ENCODE results near the gene R3HDML. TPM values are rescaled to one million over a fixed set of nuclear protein-coding genes. Genes with fewer than 3 reads are reported as not detected.

Gene R3HDML
- total RNA-seq, 4 donors from 2014 or later: not detected

GRCh38 chr20:44357020-44357419 lies 20.2 kb downstream of the R3HDML start:
- intact Hi-C loops (cut with DNase I; ENCODE audit: low total_unique reads) (no loop called here), in situ Hi-C loops (cut with MboI; ENCODE audit: low sequenced_read_pairs in 4 of 4) (no loop called here)
- Histone ChIP-seq H3K36me3 (no peaks in the 10 kb centered on the region), H3K4me3 (no peak overlapping the region), H3K27me3 (peaks cover 0 to 2% (median 0%) of the 10 kb centered on the region in 3 donors), H3K27ac (no peak overlapping the region), H3K9me3 (no peaks in the 10 kb centered on the region), H3K4me1 (no peaks in the 10 kb centered on the region)
- TF ChIP-seq POLR2A (IDR thresholded peaks at IDR 0.05): no peak
- no peak for TF ChIP-seq CTCF (IDR thresholded peaks at IDR 0.05 in 4 of 5, conservative IDR thresholded peaks at IDR 0.05 in 1 of 5)
- ATAC-seq (no peak), DNase-seq (no peak)

GRCh38 chr20:44357555-44358125 lies 20.8 kb downstream of the R3HDML start:
- H3K4me1 ChIP-seq: no peaks in the 10 kb centered on the region
- H3K36me3 ChIP-seq: no peaks in the 10 kb centered on the region
- H3K27me3 ChIP-seq: peaks cover 0 to 2% (median 0%) of the 10 kb centered on the region in 3 donors
- DNase-seq: no peak
- H3K4me3 ChIP-seq: no peak overlapping the region
- H3K9me3 ChIP-seq: no peaks in the 10 kb centered on the region
- no peak for ATAC-seq
- H3K27ac ChIP-seq: no peak overlapping the region
- no peak for TF ChIP-seq POLR2A (IDR thresholded peaks at IDR 0.05)
- TF ChIP-seq CTCF (IDR thresholded peaks at IDR 0.05 in 4 of 5, conservative IDR thresholded peaks at IDR 0.05 in 1 of 5): no peak
- intact Hi-C loops (cut with DNase I; ENCODE audit: low total_unique reads) (no loop called here), in situ Hi-C loops (cut with MboI; ENCODE audit: low sequenced_read_pairs in 4 of 4) (no loop called here)

GRCh38 chr20:44358776-44359175 lies 21.9 kb downstream of the R3HDML start:
- DNase-seq: no peak
- Histone ChIP-seq H3K4me1 (no peaks in the 10 kb centered on the region), H3K27me3 (peaks cover 0 to 2% (median 0%) of the 10 kb centered on the region in 3 donors), H3K36me3 (no peaks in the 10 kb centered on the region), H3K4me3 (no peak overlapping the region), H3K27ac (no peak overlapping the region), H3K9me3 (no peaks in the 10 kb centered on the region)
- ATAC-seq: no peak
- no peak for TF ChIP-seq CTCF (IDR thresholded peaks at IDR 0.05 in 4 of 5, conservative IDR thresholded peaks at IDR 0.05 in 1 of 5)
- no peak for TF ChIP-seq POLR2A (IDR thresholded peaks at IDR 0.05)
- intact Hi-C loops (cut with DNase I; ENCODE audit: low total_unique reads): no loop called here
- in situ Hi-C loops (cut with MboI; ENCODE audit: low sequenced_read_pairs in 4 of 4): no loop called here

GRCh38 chr20:44360221-44360620 lies 23.4 kb downstream of the R3HDML start:
- TF ChIP-seq CTCF (IDR thresholded peaks at IDR 0.05 in 4 of 5, conservative IDR thresholded peaks at IDR 0.05 in 1 of 5): no peak
- TF ChIP-seq POLR2A (IDR thresholded peaks at IDR 0.05): no peak
- intact Hi-C loops (cut with DNase I; ENCODE audit: low total_unique reads): no loop called here
- H3K4me3 ChIP-seq: no peak overlapping the region
- H3K27ac ChIP-seq: no peak overlapping the region
- no peak for ATAC-seq
- H3K4me1 ChIP-seq: no peaks in the 10 kb centered on the region
- H3K9me3 ChIP-seq: no peaks in the 10 kb centered on the region
- in situ Hi-C loops (cut with MboI; ENCODE audit: low sequenced_read_pairs in 4 of 4): no loop called here
- no peaks in the 10 kb centered on the region for H3K36me3 ChIP-seq
- DNase-seq: no peak
- H3K27me3 ChIP-seq: no peaks in the 10 kb centered on the region

- Histone ChIP-seq H3K9me3 (no peaks in the 10 kb centered on the region), H3K4me1 (no peaks in the 10 kb centered on the region), H3K27me3 (no peaks in the 10 kb centered on the region), H3K36me3 (no peaks in the 10 kb centered on the region), H3K4me3 (no peak overlapping the region), H3K27ac (no peak overlapping the region)
- intact Hi-C loops (cut with DNase I; ENCODE audit: low total_unique reads): no loop called here
- in situ Hi-C loops (cut with MboI; ENCODE audit: low sequenced_read_pairs in 4 of 4): no loop called here
- ATAC-seq (no peak), DNase-seq (no peak)
- no peak for TF ChIP-seq CTCF (IDR thresholded peaks at IDR 0.05 in 4 of 5, conservative IDR thresholded peaks at IDR 0.05 in 1 of 5)
- no peak for TF ChIP-seq POLR2A (IDR thresholded peaks at IDR 0.05)
Measured at GRCh38 chr20:44361021-44361420, 24.2 kb downstream of the R3HDML start.
